ENCODE data around the gene JCAD.

GRCh38 chr10:30028738-30029030, 30.7 kb downstream of the JCAD start:
- TF ChIP-seq RBBP5 (IDR thresholded peaks at IDR 0.05; ENCODE audit: borderline replicate concordance, low read depth, low read length) (no peak), SUZ12 (IDR thresholded peaks at IDR 0.05; ENCODE audit: low read length) (no peak), EP300 (IDR thresholded peaks at IDR 0.05; ENCODE audit: borderline replicate concordance in 1 of 2, low read depth in 2 of 2, low read length in 2 of 2) (no peak), CEBPB (IDR thresholded peaks at IDR 0.05; ENCODE audit: low read depth, low read length) (no peak), EZH2 (IDR thresholded peaks at IDR 0.05; ENCODE audit: low read depth, low read length, severe bottlenecking) (no peak), MAX (IDR thresholded peaks at IDR 0.05) (no peak), CTCF (IDR thresholded peaks at IDR 0.05; ENCODE audit: control extremely low read depth in 1 of 3, insufficient read depth in 1 of 3, low read depth in 1 of 3, low read length in 3 of 3) (no peak), CREB1 (IDR thresholded peaks at IDR 0.05) (no peak)
